Measurements from ENCODE around the gene RASSF8.

RASSF8 gene

GRCh38 chr12:26003065-26003464, 44.6 kb downstream of the RASSF8 start:
- Histone ChIP-seq H3K4me1 (ENCODE audit: control insufficient read depth, low read length) (no peaks in the 10 kb centered on the region), H4K20me1 (ENCODE audit: control insufficient read depth, insufficient read depth, low read depth, low read length) (no peaks in the 10 kb centered on the region), H3K9me3 (ENCODE audit: control insufficient read depth, insufficient read depth, low read length) (no peaks in the 10 kb centered on the region), H3K36me3 (ENCODE audit: control insufficient read depth, low read length) (no peaks in the 10 kb centered on the region), H3K9me2 (replicated peaks; ENCODE audit: control insufficient read depth, low read length) (no peaks in the 10 kb centered on the region), H3K79me2 (ENCODE audit: control insufficient read depth, low read length) (no peaks in the 10 kb centered on the region), H3K4me3 (ENCODE audit: low read length) (no peak overlapping the region), H3K4me2 (ENCODE audit: low read length) (no peak overlapping the region), H3K27me3 (ENCODE audit: control insufficient read depth, low read length) (no peaks in the 10 kb centered on the region), H3K27ac (ENCODE audit: low read depth, low read length) (no peak overlapping the region), H3F3A (ENCODE audit: control insufficient read depth, insufficient read depth) (no peaks in the 10 kb centered on the region)
- no peak for TF ChIP-seq EZH2phosphoT487 (IDR thresholded peaks at IDR 0.05; ENCODE audit: borderline replicate concordance, low read length)
- no peak for TF ChIP-seq CTCF (IDR thresholded peaks at IDR 0.05; ENCODE audit: low read depth, low read length, poor library complexity, severe bottlenecking)

GRCh38 chr12:26007566-26007965, 49.1 kb downstream of the RASSF8 start:
- H3K4me3 ChIP-seq (ENCODE audit: low read length): no peak overlapping the region
- H3K79me2 ChIP-seq (ENCODE audit: control insufficient read depth, low read length): no peaks in the 10 kb centered on the region
- no peak for TF ChIP-seq CTCF (IDR thresholded peaks at IDR 0.05; ENCODE audit: low read depth, low read length, poor library complexity, severe bottlenecking)
- TF ChIP-seq EZH2phosphoT487 (IDR thresholded peaks at IDR 0.05; ENCODE audit: borderline replicate concordance, low read length): no peak
- no peaks in the 10 kb centered on the region for H3F3A ChIP-seq (ENCODE audit: control insufficient read depth, insufficient read depth)
- no peaks in the 10 kb centered on the region for H3K27me3 ChIP-seq (ENCODE audit: control insufficient read depth, low read length)
- no peaks in the 10 kb centered on the region for H4K20me1 ChIP-seq (ENCODE audit: control insufficient read depth, insufficient read depth, low read depth, low read length)
- H3K4me1 ChIP-seq (ENCODE audit: control insufficient read depth, low read length): no peaks in the 10 kb centered on the region
- H3K36me3 ChIP-seq (ENCODE audit: control insufficient read depth, low read length): no peaks in the 10 kb centered on the region
- H3K27ac ChIP-seq (ENCODE audit: low read depth, low read length): no peak overlapping the region
- H3K9me3 ChIP-seq (ENCODE audit: control insufficient read depth, insufficient read depth, low read length): no peaks in the 10 kb centered on the region
- no peak overlapping the region for H3K4me2 ChIP-seq (ENCODE audit: low read length)
- no peaks in the 10 kb centered on the region for H3K9me2 ChIP-seq (replicated peaks; ENCODE audit: control insufficient read depth, low read length)

DNA sequence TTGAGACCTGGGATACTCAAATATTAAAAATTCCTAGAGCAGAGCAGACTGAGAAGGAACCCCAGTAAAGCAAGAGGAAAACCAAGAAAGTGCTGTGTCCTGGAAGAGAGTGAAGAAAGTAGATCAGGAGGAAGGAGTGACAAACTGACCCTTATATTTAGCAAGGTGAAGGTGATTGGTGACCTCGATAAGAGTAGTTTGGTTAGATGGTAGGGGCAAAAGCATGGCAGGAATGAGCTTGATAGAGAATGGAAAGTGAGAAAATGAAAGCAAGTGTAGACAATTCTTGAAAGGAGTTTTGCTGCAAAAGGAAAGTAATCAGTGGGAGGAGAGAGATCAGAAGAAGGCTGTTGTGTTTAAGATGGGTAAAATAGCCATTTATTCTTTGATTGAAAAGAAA, 51.1 kb downstream of the RASSF8 start:
- Histone ChIP-seq H3K79me2 (ENCODE audit: control insufficient read depth, low read length) (no peaks in the 10 kb centered on the region), H3K36me3 (ENCODE audit: control insufficient read depth, low read length) (no peaks in the 10 kb centered on the region), H3K27ac (ENCODE audit: low read depth, low read length) (no peak overlapping the region), H3F3A (ENCODE audit: control insufficient read depth, insufficient read depth) (no peaks in the 10 kb centered on the region), H3K4me3 (ENCODE audit: low read length) (no peak overlapping the region), H3K4me1 (ENCODE audit: control insufficient read depth, low read length) (no peaks in the 10 kb centered on the region), H3K9me3 (ENCODE audit: control insufficient read depth, insufficient read depth, low read length) (no peaks in the 10 kb centered on the region), H3K4me2 (ENCODE audit: low read length) (no peak overlapping the region), H4K20me1 (ENCODE audit: control insufficient read depth, insufficient read depth, low read depth, low read length) (no peaks in the 10 kb centered on the region), H3K27me3 (ENCODE audit: control insufficient read depth, low read length) (no peaks in the 10 kb centered on the region), H3K9me2 (replicated peaks; ENCODE audit: control insufficient read depth, low read length) (no peaks in the 10 kb centered on the region)
- TF ChIP-seq EZH2phosphoT487 (IDR thresholded peaks at IDR 0.05; ENCODE audit: borderline replicate concordance, low read length) (no peak), CTCF (IDR thresholded peaks at IDR 0.05; ENCODE audit: low read depth, low read length, poor library complexity, severe bottlenecking) (no peak)

All from DOHH2 (cell line).